Endothelial cell of umbilical vein (primary cell): ENCODE data around the gene AK9. TPM values are rescaled to one million over a fixed set of nuclear protein-coding genes. Genes with fewer than 3 reads are reported as not detected.

ENCODE experiments used
- BruUV-seq: library from RNA; stranded (reverse); fragments of 400-500 nt; replicated peaks from 2 replicates; lab custom pipeline; 2021; lab: Mats Ljungman, UMichigan
- CTCF ChIA-PET: fragments of 300-600, 350-600 bp; sonication (Branson Sonifier 250); formaldehyde crosslinking; loops from one replicate; lab custom pipeline; 2021; ENCODE audit warnings: antibody characterized with exemption, inconsistent platforms; lab: Charles Lee
- POLR2A ChIA-PET: fragments of 300-600, 350-600 bp; sonication (Branson Sonifier 250); formaldehyde crosslinking; loops from one replicate; lab custom pipeline; 2021; ENCODE audit warnings: antibody characterized with exemption, inconsistent platforms; lab: Charles Lee
- DNase-seq: peaks from one replicate; pipeline ENCODE4 v3.0.0-alpha.2; 2011; ENCODE audit warnings: low read depth, low spot score
- FAIRE-seq: peaks from 2 replicates; lab custom pipeline; 2011; peaks lifted over from hg19 to GRCh38; lab: Jason Lieb, UNC
- H2AFZ ChIP-seq: 2 replicates; pipeline ENCODE4 v1.6.0; 2012; ENCODE audit warnings: low read depth, low read length, control low read depth, inconsistent platforms
- H3K27ac ChIP-seq: 2 replicates; pipeline ENCODE4 v1.5.1; 2011; ENCODE audit warnings: low read depth, mild to moderate bottlenecking, control low read depth, low read length, moderate library complexity; ENCODE audit not compliant: insufficient read depth
- H3K27me3 ChIP-seq, 2 experiments: 2 replicates each; pipeline versions ENCODE4 v1.6.0 to v1.6.1; 2011; ENCODE audit warnings: low read length in 2 of 2, mixed read lengths in 1 of 2; ENCODE audit not compliant: control insufficient read depth in 2 of 2, insufficient read depth in 2 of 2
- H3K36me3 ChIP-seq, 2 experiments: 2 replicates in 1 of 2; 3 replicates in 1 of 2; pipeline ENCODE4 v1.5.1; 2011; ENCODE audit warnings: low read length in 2 of 2, mild to moderate bottlenecking in 1 of 2, moderate library complexity in 1 of 2; ENCODE audit not compliant: control insufficient read depth in 2 of 2, insufficient read depth in 2 of 2; ENCODE audit errors: extremely low read depth in 1 of 2
- H3K4me1 ChIP-seq: 3 replicates; pipeline ENCODE4 v1.5.1; 2011; ENCODE audit warnings: mild to moderate bottlenecking, low read length; ENCODE audit not compliant: control insufficient read depth, insufficient read depth; ENCODE audit errors: extremely low read depth
- H3K4me2 ChIP-seq: 2 replicates; pipeline ENCODE4 v1.6.1; 2011; ENCODE audit warnings: low read length, control low read depth, mixed read lengths; ENCODE audit not compliant: insufficient read depth
- H3K4me3 ChIP-seq, 3 experiments: fragments of 200-600 bp in 1 of 3; sonication (generic), shearing (Covaris generic) in 1 of 3; replicated peaks in 1 of 3; 2 replicates each; pipeline ENCODE4 v1.5.1; 2011 to 2016; ENCODE audit warnings: control low read depth in 3 of 3, low read length in 3 of 3, mild to moderate bottlenecking in 2 of 3, inconsistent platforms in 1 of 3, low read depth in 1 of 3, moderate library complexity in 1 of 3; ENCODE audit not compliant: insufficient read depth in 1 of 3
- H3K79me2 ChIP-seq: 2 replicates; pipeline ENCODE4 v1.6.0; 2012; ENCODE audit warnings: low read length, inconsistent platforms; ENCODE audit not compliant: control insufficient read depth, insufficient read depth
- H3K9ac ChIP-seq: replicated peaks from 2 replicates; pipeline ENCODE3; 2011; ENCODE audit warnings: low read length, control low read depth; ENCODE audit not compliant: insufficient read depth; ENCODE audit errors: extremely low read depth
- H3K9me1 ChIP-seq: replicated peaks from 3 replicates; pipeline ENCODE4 v1.6.0; 2011; ENCODE audit warnings: mild to moderate bottlenecking, low read length; ENCODE audit not compliant: control insufficient read depth, insufficient read depth; ENCODE audit errors: extremely low read depth
- H3K9me3 ChIP-seq: replicated peaks from 2 replicates; pipeline ENCODE4 v1.5.1; 2012; ENCODE audit warnings: low read length, inconsistent platforms; ENCODE audit not compliant: control insufficient read depth, insufficient read depth
- H4K20me1 ChIP-seq: replicated peaks from 2 replicates; pipeline ENCODE3; 2011; ENCODE audit warnings: mild to moderate bottlenecking, low read length; ENCODE audit not compliant: control insufficient read depth, insufficient read depth; ENCODE audit errors: extremely low read depth
- CTCF ChIP-seq, 2 donors: IDR thresholded peaks; 1 replicate in 1 of 2; 2 replicates in 1 of 2; pipeline ENCODE4 v1.5.1; 2011; ENCODE audit warnings: low read length in 2 of 2, mild to moderate bottlenecking in 2 of 2, moderate library complexity in 2 of 2, control low read depth in 1 of 2, inconsistent platforms in 1 of 2, low read depth in 1 of 2; ENCODE audit not compliant: insufficient read depth in 1 of 2; ENCODE audit errors: extremely low read depth in 1 of 2
- EZH2 ChIP-seq: IDR thresholded peaks from 2 replicates; pipeline ENCODE4 v1.6.1; 2012; ENCODE audit warnings: borderline replicate concordance, low read depth, mild to moderate bottlenecking, moderate library complexity, low read length, inconsistent platforms; ENCODE audit not compliant: severe bottlenecking
- FOS ChIP-seq: IDR thresholded peaks from 2 replicates; pipeline ENCODE4 v1.6.1; 2011; ENCODE audit warnings: mild to moderate bottlenecking, low read length, moderate library complexity, borderline replicate concordance; ENCODE audit not compliant: insufficient read depth
- GATA2 ChIP-seq: IDR thresholded peaks from 2 replicates; pipeline ENCODE4 v1.7.0; 2011; ENCODE audit warnings: low read depth, mild to moderate bottlenecking, moderate library complexity, mixed read lengths, low read length; ENCODE audit not compliant: insufficient read length, insufficient read depth
- JUN ChIP-seq: IDR thresholded peaks from 2 replicates; pipeline ENCODE4 v1.6.1; 2011; ENCODE audit warnings: borderline replicate concordance, low read depth; ENCODE audit not compliant: insufficient read length, insufficient read depth
- MAX ChIP-seq: IDR thresholded peaks from 2 replicates; pipeline ENCODE4 v1.6.1; 2011; ENCODE audit not compliant: insufficient read depth, insufficient read length
- MYC ChIP-seq: IDR thresholded peaks from one replicate; pipeline ENCODE4 v1.6.1; 2011; ENCODE audit warnings: mild to moderate bottlenecking, low read depth, low read length
- POLR2A ChIP-seq: IDR thresholded peaks from 2 replicates; pipeline ENCODE4 v1.6.1; 2012; ENCODE audit warnings: low read depth, mild to moderate bottlenecking, control low read depth, low read length
- POLR2AphosphoS5 ChIP-seq: IDR thresholded peaks from 2 replicates; pipeline ENCODE4 v1.6.1; 2012; ENCODE audit warnings: low read depth, mild to moderate bottlenecking, control low read depth, low read length, moderate library complexity; ENCODE audit not compliant: insufficient read depth
- dilution Hi-C: fragments of 300-500 bp; cut with MboI; formaldehyde crosslinking; loops from one replicate; pipeline ENCODE4 v1.15.0; 2019; ENCODE audit warnings: low sequenced_read_pairs; ENCODE audit not compliant: extremely low pct_ligation_motif_present
- intact Hi-C: fragments of 100-400 bp; cut with micrococcal nuclease; formaldehyde crosslinking; loops from one replicate; pipeline ENCODE4 v1.10.0; 2022
- polyA plus RNA-seq, 4 experiments: library from polyadenylated mRNA; depleted of rRNA in 3 of 4; stranded (reverse) in 3 of 4; unstranded in 1 of 4; fragments of >200 nt; gene quantifications; 2 replicates each; pipeline versions ENCODE4 v1.2.1 to v1.2.3, GENCODE V29; 2011 to 2012; ENCODE audit warnings: missing spikeins in 1 of 4
- total RNA-seq: library from RNA; stranded (reverse); gene quantifications from 2 replicates; pipeline ENCODE4 v1.2.3, GENCODE V29; 2021

AK9 gene
- total and polyA plus RNA-seq, 2 donors (not counting 3 experiments of a cell fraction or from before 2014, with no cell fraction given): 1.4 to 3.2 TPM

GRCh38 chr6:109466212-109466923 is 224.6 kb downstream of the AK9 start:
- Histone ChIP-seq H3K36me3 (peaks cover 14 to 17% of the 10 kb centered on the region in 2 experiments), H3K4me2 (no peak overlapping the region), H3K79me2 (no peaks in the 10 kb centered on the region), H3K4me3 (no peak overlapping the region), H3K27me3 (no peaks in the 10 kb centered on the region), H4K20me1 (no peaks in the 10 kb centered on the region), H3K9me3 (no peaks in the 10 kb centered on the region), H3K9me1 (no peaks in the 10 kb centered on the region), H2AFZ (no peak overlapping the region), H3K9ac (no peak overlapping the region), H3K4me1 (no peaks in the 10 kb centered on the region), H3K27ac (no peak overlapping the region)
- TF ChIP-seq EZH2: no peak
- no peak for TF ChIP-seq MAX
- no peak for TF ChIP-seq JUN
- no peak for TF ChIP-seq GATA2
- no peak for TF ChIP-seq POLR2A
- TF ChIP-seq MYC: no peak
- TF ChIP-seq FOS: no peak
- TF ChIP-seq CTCF (IDR thresholded peaks at IDR 0.05; ENCODE audit: extremely low read depth in 1 of 2, insufficient read depth in 1 of 2, low read depth in 1 of 2, low read length in 2 of 2): no peak
- TF ChIP-seq POLR2AphosphoS5: no peak
- POLR2A ChIA-PET: no interaction called here
- no TSS peak for BruUV-seq
- FAIRE-seq: no peak
- intact Hi-C loops (no loop called here), dilution Hi-C loops (no loop called here)
- CTCF ChIA-PET: interaction anchor here (1.0 kb wide), 1 partner anchor 10 kb away, joined by 3 read pairs; no protein-coding TSS in a partner anchor
- no peak for DNase-seq
